Activated T-cell treated with anti-CD3 and anti-CD28 coated beads for 1 hour (primary cell): ENCODE measurements around the gene CMTM1.
A peak's percentile ranks its signal among the peaks of the same experiment; 100 is the strongest.
"Not testable (repeated sequence)": the region's sequence is repeated elsewhere in the genome, so short reads cannot be mapped to it uniquely, and the experiment has no call there.

Source experiments
- DNase-seq: peaks from one replicate; pipeline ENCODE4 v3.0.0-alpha.2; 2020; ENCODE audit warnings: low read depth

Gene CMTM1

GRCh38 chr16:66562986-66563385 is 3.3 kb upstream of the CMTM1 start:
- no peak for DNase-seq

DNA sequence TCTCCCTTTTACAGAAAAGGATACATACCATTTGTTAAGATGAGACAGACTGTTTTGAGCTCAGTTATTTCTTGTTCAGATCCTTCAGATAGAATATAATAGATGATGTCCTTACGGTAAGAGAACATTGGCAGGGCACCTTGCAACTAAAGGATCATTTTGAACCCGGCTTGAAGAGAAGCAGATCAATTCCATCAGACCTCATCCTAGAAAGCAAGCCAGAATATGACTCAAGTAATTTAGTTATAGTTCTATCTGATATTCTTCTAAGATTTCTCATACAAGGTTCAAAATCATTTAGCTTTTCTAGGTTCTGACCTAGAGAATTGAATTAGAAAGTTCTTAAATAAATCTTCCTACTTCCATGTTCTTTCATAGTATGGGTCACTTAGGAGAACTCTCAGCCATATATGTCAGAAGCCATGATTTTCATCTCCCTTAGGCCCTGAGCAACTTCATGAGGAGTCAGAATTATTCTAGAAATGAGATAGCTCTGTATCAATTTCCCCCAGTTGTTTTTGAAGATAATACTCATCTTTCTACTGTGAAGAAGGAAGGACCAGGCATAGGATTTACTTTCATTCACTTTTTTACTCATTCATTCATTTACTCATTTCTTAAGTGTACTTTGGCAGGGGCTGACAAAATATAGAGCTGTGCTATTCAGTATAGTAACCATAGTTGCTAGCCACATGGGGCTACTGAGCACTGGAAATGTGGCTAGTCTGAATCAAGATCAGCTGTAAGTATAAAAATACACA is 2.5 kb upstream of the CMTM1 start:
- DNase-seq: no peak

DNA sequence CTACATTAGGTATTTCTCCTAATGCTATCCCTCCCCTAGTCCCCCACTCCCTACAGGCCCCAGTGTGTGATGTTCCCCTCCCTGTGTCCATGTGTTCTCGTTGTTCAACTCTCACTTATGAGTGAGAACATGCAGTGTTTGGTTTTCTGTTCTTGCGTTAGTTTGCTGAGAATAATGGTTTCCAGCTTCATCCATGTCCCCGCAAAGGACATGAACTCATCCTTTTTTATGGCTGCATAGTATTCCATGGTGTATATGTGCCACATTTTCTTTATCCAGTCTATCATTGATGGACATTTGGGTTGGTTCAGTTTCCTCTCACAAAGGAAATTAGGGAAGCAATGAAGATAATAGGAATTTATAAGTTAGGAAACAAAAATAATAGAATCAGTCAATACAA is 1.0 kb downstream of the CMTM1 start:
- not testable (repeated sequence) for DNase-seq

- DNase-seq: no peak
These were observed 2.1 kb downstream of the CMTM1 start for GRCh38 chr16:66568355-66568754.

DNA sequence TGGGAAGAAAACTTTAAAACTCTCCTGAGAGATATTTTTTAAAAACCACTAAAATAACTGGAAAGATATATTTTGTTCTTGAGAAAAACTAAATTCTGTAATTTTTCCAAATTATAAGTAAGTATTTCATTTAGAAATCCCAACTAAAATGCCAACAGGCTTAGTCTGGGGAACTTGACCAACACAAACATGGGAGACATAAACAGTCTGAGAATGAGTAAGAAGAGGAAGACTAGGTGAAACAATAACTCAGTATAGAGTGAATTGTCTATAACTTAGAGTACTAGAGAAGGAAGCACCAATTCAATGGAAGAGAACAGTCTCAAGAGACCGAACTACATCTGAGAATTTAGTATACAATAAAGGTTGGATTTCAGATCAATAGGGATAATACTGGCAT is 2.9 kb downstream of the CMTM1 start:
- no peak for DNase-seq

DNA sequence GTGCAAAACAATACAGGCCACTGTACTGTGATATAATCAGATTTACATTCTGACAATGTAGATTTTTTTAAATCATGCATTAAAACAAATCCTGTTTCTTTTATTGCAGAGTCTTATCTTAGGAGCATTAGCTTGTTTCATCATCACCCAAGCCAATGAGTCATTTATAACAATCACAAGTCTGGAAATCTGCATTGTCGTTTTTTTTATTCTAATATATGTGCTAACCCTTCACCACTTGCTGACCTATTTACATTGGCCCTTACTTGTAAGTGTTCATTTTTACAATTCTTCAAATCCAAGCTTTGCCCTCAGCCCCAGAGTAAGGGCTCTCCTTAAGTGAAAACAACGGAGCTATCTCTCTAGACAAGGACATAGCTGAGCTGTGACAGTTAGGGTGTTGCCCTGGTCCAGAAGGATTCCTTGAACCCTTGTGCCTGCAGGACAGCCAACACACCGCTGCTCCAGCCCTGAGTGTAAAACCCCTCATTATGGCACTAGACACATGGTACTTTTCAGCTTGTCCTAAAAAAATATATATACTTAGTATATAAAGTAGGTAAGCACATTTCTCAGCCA is 3.7 kb downstream of the CMTM1 start:
- DNase-seq: no peak

GRCh38 chr16:66572356-66572755 is 6.1 kb downstream of the CMTM1 start:
- no peak for DNase-seq

DNA sequence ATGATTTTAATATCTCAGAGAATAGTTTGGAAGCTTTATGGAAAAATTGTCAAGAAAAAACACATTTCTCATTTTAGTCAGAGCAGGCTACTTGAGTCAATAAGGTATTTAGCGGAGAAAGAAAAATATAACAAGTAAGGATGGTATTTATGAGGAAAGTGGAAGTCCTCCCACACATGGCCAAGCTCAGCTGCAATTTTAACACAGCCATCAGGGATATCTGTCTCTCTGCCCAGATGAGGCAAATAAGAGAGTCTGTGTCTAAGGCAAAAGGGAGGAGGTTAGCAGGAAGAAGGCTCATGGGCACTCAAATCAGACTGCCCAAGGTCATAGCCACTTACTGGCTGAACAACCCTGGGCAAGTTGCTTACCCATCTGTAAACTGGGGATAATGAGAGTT is 7.8 kb downstream of the CMTM1 start:
- DNase-seq: no peak

DNA sequence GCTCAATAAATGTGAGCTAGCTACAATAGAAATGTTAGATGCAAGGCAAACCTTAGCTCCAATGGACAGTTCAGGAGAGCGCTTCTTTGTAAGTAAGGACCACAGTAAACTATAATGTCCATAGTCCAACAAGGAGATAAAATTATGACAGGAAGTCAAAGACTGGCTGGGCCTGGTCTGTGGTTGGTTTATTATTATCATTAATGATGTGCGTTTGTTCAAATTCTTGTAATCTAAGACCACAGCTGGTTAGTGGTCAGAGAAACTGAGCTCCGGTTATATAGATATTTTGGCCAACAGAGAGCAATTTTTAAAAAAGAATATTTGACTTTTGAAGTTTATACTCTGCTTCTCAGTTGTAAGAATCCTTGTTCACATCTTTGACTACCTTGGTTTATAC is 8.3 kb downstream of the CMTM1 start:
- no peak for DNase-seq

DNA sequence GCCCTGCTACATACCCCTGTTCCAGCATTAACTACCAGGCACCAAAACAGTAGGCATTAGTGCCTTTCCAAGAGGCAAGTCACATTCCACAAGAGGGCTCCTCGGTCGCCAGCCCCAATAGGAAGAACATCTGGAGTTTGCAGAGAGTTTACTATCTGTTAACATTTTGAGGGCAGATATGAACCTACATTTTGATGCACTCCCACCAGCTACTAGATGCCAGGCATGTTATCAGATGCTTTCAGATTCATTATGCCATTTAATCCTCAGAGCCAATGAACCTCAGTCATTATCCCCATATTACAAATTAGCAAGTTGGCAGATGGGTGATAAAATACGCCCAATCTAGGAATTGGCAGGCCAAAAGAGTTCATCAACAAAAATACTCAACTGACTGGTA is 8.8 kb downstream of the CMTM1 start:
- no peak for DNase-seq

DNA sequence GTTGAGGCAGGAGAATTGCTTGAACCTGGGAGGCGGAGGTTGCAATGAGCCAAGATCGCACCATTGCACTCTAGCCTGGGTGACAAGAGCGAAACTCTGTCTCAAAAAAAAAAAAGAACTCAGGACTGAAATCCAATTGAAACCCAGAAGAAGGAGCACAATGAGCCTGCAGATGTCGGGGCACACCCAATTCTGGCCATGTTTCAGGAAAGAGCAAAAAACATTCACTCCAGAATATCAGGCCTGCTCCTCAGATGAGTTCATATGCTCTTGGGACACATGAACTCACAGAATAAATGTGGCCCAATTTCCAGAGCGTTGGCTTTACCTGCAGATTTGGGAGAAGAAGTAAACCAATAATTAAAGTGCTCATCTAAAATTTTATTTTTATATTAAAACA is 10.1 kb downstream of the CMTM1 start:
- no peak for DNase-seq

- no peak for DNase-seq
These were observed 12.7 kb downstream of the CMTM1 start, which contains the start of gene CMTM2 for GRCh38 chr16:66578651-66579531. Gene CMTM2 (plus strand): TSS chr16:66579463. CDS start chr16:66579608, 145 bp downstream.

DNA sequence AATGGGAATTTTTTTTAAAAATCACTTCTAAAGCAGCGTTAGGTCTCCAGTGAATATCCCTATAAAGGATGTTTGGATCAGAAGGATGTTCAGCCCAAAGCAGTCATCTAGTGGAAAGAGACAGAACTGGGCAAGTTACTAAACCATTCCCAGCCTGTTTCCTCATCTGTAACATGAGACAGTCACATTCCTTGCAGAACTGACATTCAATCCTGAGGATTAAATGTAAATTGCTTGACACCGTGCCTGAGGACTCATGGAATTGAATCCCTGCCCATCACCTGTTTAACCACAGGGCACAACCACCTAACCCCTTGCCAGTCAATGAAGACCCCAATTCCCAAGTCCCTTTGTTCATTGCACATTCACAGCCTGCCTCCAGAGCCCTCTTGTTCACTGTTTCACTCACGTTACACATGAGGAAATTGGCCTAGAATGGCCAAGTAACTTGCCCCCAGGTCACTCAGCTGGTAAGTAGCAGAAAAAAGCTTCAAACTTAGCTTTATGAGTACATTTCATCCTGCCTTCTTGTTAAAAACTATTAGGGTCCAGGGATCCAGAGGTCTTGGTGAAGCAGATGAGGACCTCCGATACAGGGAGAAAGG is 14.5 kb downstream of the CMTM1 start:
- no peak for DNase-seq

DNA sequence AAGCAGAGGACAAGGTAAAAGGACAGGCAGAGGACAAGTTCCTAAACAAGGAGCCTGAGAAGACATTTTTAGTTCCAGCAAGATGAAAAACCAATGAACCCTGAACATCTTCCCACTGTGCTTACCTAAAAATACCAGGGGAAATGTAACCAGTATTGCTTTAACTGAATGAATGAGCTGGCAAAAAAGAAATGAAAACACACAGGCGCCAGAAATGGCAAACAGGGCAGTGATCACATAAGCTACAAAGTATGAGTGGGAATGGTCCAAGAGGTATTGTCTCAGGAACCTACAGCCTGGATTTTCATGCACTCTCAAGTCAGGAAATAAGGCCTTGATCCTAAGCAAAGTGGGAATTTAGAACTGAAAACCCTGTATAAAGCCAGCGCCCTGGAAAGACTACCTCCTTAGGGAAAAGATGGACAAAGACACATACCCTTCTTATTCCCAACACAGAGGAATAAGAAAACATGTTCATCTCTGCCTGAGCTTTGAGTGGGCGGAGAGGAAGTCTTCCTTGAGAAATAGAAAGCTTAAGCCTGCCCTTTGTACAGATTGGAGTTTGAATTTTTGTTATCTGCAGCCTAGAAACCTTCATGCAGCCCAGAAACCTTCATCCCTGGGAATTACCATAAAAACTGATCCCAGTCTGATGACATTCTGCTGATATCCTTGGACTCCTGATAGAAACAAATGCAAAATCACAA is 15.2 kb downstream of the CMTM1 start:
- no peak for DNase-seq

- DNase-seq: no peak
These were observed 19.4 kb downstream of the CMTM1 start for GRCh38 chr16:66585481-66586239.

GRCh38 chr16:66587881-66588600 is 21.8 kb downstream of the CMTM1 start:
- DNase-seq: no peak

DNA sequence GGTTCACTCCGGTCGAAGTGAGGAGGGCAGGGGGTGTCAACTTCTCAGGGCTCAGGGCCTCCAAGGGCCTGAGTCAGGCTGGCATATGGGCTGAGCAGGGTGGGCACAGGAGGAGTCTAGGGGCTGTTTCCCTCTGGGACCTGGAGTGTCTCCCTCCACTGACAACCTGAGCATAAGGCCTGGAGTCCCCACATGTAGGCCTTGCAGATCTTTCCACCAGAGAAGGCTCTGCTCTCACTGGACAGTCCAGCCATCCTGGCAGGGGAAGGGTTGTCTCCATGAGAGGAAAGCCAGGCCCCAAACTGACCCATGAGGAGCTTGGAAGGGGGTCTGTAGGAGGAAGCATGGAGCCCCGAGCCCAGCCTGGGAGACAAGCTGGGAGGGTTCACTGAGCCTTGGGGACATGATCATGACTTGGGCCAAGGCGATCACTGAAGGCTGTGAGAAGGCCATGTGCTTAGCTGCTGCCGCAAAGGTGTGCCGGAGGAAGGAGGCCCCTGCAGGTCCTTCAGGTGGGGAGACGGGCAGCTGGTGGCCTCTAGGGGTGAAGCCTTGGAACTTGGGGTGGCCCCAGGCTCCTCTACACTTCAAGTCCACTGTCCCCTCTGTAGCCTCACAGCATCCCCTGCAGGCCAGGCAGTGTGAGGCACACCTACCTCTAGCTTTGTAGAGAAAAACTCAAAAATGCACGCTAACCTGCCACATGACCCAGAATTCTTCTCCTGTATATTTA is 22.9 kb downstream of the CMTM1 start:
- peak; percentile 54 for DNase-seq

- no peak for DNase-seq
These were observed 24.1 kb downstream of the CMTM1 start for GRCh38 chr16:66590322-66590721.

DNA sequence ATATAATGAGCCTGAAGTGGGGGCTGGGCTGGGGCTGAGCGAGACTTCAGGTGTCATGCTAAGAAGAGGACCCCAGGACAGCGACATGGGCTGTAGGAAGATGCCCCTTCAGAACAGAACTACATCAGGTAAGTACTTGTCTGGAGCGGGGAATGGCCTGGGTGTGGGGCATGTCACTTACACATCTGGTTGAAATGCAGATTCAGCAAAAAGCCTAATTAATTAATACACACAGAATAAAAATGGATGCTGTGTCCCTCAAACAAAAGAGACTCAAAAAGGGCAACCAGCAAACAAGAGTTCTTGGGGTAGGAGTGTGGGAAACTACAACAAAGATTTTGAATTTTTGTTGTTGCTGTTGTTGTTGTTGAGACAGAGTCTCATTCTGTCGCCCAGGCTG is 24.8 kb downstream of the CMTM1 start:
- no peak for DNase-seq

GRCh38 chr16:66592241-66592640 is 26.0 kb downstream of the CMTM1 start:
- DNase-seq: no peak
